ENCODE measurements around the gene EPS8L1.
"Not testable (repeated sequence)": the region's sequence is repeated elsewhere in the genome, so short reads cannot be mapped to it uniquely, and the experiment has no call there.

EPS8L1 gene
- 0.75 reads per million for total RNA-seq

GRCh38 chr19:55075371-55075998 is at the start of gene EPS8L1:
EPS8L1 (plus strand) TSS chr19:55075869; CDS start chr19:55076445, 576 bp downstream.
- no peak for DNase-seq

- DNase-seq = not testable (repeated sequence)
Measured at GRCh38 chr19:55027140-55027471, 48.6 kb upstream of the EPS8L1 start.

- no peak for DNase-seq
Measured at GRCh38 chr19:55027472-55028337, 48.0 kb upstream of the EPS8L1 start.

DNA sequence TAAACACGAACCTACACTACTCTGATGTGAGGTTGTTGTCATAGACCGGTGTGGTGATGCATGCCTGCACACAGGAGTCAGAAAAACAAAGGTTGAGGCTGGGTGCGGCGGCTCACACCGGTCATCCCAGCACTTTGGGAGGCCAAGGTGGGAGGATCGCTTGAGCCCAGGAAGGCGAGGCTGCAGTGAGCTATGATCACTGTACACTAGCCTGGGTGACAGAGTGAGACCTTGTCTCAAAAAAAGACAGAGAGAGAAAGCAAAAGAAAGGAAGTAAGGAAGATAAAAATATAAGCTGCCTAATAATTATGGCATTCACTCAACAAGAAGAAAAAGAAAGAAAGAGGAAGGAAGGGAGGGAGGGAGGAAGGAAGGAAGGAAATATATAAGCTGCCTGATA is 46.9 kb upstream of the EPS8L1 start:
- DNase-seq = no peak

DNA sequence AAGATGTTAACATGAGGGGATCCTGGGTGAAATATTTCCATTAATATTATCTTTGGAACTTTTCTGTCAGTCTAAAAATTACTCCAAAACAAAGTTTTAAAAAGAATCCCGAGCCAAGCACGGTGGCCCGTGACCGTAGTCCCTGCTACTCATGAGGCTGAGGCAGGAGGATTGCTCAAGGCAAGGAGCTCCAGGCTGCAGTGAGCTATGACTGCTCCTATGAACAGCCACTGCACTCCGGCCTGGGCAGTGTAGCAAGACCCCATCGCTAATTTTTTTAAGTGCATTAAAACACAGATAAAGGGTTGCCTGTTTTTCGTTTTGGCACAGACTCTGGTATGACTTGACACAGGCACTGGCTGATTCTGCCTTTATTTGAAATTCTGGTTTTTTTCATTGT is 44.5 kb upstream of the EPS8L1 start:
- DNase-seq = no peak

GRCh38 chr19:55032170-55032800 is 43.4 kb upstream of the EPS8L1 start:
- no peak for DNase-seq

GRCh38 chr19:55032976-55033643 is 42.6 kb upstream of the EPS8L1 start:
- not testable (repeated sequence) for DNase-seq

- no peak for DNase-seq
Measured at GRCh38 chr19:55034751-55035150, 40.9 kb upstream of the EPS8L1 start.

- no peak for DNase-seq
Measured at GRCh38 chr19:55036058-55036457, 39.6 kb upstream of the EPS8L1 start.

GRCh38 chr19:55037603-55038002 is 38.1 kb upstream of the EPS8L1 start:
- DNase-seq = not testable (repeated sequence)

GRCh38 chr19:55040654-55041053 is 35.0 kb upstream of the EPS8L1 start:
- DNase-seq = not testable (repeated sequence)

DNA sequence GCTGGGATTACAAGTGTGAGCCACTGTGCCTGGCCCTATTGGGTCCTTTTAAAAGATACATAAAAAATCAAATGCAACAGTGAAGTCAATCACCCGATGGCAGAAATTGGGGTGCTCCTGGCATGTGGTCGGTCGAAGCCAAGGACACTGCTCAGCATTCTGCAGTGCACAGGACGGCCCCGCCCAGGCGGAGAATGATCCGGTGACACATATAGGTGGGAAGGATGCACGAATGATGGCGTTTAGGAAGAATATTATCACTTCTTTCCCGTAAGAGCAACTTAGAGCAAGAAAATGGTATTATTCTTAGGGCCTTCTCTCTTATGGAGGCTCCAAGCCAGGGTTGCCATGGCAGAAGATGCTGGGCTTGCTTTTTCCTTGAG is 34.4 kb upstream of the EPS8L1 start:
- DNase-seq = no peak

DNA sequence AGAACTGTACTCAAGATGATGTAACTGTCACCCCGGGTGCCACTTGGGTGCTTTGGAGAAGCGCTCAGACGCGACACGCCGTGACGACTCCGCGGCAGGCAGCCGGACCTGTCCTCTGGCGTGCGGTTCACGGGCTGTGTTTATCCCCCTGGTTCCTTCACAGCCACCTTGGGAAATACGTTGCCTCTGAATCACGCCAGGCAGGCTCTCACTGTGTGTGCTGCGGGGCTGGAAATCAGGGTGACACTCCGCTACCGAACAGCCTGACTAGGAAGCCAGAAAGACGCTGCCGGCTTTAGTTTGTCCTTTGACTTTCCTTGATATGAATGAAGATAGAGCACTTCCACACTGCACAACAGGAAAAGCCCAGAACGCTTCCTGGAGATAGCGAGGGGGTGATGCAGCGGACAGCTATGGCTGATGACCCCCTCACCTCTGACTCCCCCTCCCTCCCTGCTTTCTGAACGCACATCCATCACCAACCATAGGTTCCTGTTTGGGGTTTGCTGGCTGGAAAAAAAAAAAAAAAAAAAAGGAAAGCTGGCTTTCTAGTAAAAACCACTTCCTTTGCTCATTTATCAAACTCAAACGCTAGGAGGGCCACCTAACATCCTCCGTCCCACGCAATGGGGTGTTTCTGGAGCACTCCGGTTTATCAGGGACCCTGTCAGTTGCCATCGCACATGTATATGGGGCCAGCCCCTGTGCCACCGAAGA is 33.9 kb upstream of the EPS8L1 start:
- no peak for DNase-seq

DNA sequence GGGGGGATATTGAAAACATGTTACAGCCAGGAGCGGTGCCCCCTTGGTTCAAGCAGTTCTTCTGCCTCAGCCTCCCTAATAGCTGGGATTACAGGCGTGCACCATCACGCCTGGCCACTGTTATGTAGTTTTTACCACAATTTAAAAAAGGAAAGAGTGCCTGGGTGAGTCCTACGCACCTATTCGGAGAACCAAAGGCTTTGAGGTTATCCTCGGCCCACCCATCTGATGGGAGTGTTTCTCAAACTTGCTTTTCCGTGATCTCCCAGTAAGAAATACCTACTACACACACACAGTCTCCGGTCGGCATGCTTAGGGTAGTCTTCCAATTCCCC is 33.4 kb upstream of the EPS8L1 start:
- no peak for DNase-seq

GRCh38 chr19:55042688-55043087 is 33.0 kb upstream of the EPS8L1 start:
- DNase-seq = no peak

DNA sequence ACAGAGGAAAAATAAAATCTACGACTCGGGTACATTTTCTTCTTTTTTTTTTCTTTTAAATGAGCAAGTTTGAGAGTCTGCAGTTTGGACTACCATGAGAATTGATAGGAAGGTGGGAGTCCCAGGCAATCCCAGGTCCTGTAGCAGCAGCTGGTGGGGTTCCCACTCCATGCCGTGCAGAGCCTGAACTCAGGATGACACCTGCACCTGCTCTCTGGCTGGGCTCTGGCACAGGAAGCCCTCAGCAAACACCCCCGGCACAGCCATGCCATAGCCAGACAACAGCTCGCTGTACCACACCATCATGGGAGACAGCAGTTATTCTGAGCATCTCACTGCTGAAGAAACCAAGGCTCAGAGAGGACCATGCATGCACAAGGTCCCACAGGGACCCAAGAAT is 31.4 kb upstream of the EPS8L1 start:
- no peak for DNase-seq

DNA sequence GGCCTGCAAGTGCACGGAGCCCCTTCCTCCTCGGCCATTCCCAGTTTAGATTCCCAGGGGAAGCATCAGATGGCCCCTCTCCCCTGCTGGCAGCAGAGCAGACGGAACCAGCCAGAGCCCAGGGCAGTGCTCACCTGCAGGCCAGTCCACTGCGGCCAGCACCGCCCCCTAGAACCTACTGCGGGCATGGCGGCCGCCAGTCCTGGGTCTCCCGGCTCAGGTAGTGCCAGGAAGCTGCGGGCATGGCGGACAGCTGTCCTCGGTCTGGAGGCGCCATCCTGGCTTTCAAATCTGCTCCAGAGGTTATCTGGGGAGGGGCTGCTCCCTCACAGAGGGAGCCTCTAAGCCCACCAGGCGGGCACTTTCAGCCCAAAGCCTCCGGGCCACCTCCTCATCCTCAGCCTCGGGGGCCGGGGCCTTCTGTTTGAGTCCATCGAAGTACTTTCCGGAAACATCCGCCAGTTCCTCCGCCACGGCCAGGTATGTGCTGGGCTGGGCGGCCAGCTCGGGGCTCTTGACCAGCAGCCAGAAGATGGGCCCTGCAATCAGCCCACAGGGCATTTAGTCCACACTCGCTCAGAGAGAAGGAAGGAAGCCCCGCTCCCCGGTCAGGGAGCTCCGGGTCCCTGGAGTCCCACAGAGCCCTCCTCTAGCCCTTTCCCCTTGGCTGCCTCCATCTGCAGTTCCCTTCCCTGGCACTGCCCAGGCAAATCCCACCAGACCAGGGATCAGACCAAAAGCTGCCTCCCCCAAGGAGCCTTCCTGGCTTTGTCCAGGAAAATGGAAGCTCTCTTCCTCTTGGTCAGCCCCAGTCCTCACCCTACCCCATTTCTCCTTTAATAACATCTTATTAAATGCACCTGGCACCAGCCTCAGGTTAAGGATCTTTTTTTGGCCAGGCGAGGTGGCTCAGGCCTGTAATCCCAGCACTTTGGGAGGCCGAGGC is 30.6 kb upstream of the EPS8L1 start:
- no peak for DNase-seq

DNA sequence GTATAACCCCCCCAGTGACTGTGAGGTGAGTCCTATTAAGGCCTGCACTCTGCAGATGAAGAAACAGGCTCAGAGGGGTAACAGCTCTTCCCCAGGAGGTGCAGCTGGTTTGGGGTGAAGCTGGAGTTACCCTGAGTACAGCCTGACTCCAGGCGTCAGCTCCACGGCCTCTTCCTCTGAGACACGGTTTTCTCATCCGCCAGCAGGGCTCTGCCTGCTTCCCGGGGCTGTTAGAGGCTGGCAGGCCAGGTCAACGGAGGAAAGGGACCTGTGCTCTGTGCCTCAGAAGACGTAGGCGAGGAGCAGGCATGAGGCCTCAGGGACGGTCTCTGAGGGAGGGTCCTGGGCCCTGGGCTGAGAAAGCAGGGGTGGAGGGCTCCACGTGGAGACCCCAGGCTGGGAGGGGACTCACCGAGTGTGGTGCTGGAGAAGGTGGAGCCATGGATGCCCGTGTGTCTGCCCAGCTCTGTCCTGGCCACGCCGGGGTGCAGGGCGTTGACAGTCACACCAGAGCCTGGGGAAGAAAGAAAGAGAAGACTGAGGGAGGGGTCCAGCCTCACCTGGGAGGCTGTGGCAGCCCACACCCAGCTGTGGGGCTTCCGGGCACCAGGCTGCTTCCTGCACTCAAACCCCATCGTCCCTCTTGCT is 28.6 kb upstream of the EPS8L1 start:
- DNase-seq = no peak

GRCh38 chr19:55047951-55048350 is 27.7 kb upstream of the EPS8L1 start:
- no peak for DNase-seq

- DNase-seq = no peak
Measured at GRCh38 chr19:55048446-55048845, 27.2 kb upstream of the EPS8L1 start.
